ENCODE results near the gene CDC42SE1. TPM values are rescaled to one million over a fixed set of nuclear protein-coding genes. Genes with fewer than 3 reads are reported as not detected.

CDC42SE1 gene, protein sequence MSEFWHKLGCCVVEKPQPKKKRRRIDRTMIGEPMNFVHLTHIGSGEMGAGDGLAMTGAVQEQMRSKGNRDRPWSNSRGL
- total RNA-seq (2021) (59.4 and 62.8 TPM in 2 replicates), Bru-seq, nascent RNA (percentile 81 among the genes with signal in this experiment), BruChase-seq, experiment 1, labeled RNA remaining after a 2-hour chase (percentile 91 among the genes with signal in this experiment), BruChase-seq, experiment 2, labeled RNA remaining after a 6-hour chase (percentile 88 among the genes with signal in this experiment)
- long read RNA-seq, transcript CDC42SE1-201 (5 exons, 3,045 nt), result major isoform, 5 of 13 reads
- long read RNA-seq, partial matches to known transcripts, result 1 of 13 reads
- long read RNA-seq, other reads (novel, unspliced or antisense), result 6 of 13 reads

GRCh38 chr1:151059109-151060006 lies at the start of gene CDC42SE1:
Gene CDC42SE1 (minus strand): TSS chr1:151059622. CDS start chr1:151055730, 3,892 bp downstream.
- peaks cover 14% of the 10 kb centered on the region; the same call in 1 of the 2 replicates for H4K20me1 ChIP-seq (ENCODE audit: insufficient read depth)
- ChIA-PET POLR2A (ENCODE audit: unreplicated experiment) (interaction anchor here (0.6 kb wide), 1 partner anchor 78 kb away, joined by 3 read pairs; no protein-coding TSS in a partner anchor), CTCF (interaction anchor here (0.6 to 1.0 kb wide), 4 partner anchors 12 to 510 kb away, joined by 3 to 4 read pairs (median 3); no protein-coding TSS in a partner anchor)
- peak; percentile 59 to 74 for DNase-seq
- H3F3A ChIP-seq (ENCODE audit: insufficient read depth, low read depth), result peaks cover 10% of the 10 kb centered on the region
- intact Hi-C loops (cut with micrococcal nuclease; ENCODE audit: unreplicated experiment), result loop anchor here (2.0 to 10.0 kb wide), 2 partner anchors 83 to 495 kb away; no protein-coding TSS in a partner anchor
- H3K27ac ChIP-seq, result no peak within 1 kb of the TSS
- H3K4me1 ChIP-seq (replicated peaks; ENCODE audit: insufficient read depth), result peaks cover 43% of the 10 kb centered on the region
- peak within 1 kb of the TSS; percentile 90 for H3K4me2 ChIP-seq
- H2AFZ ChIP-seq, result peak within 1 kb of the TSS; percentile 86
- peaks cover 47% of the 10 kb centered on the region for H3K79me2 ChIP-seq (ENCODE audit: low read depth)
- peak within 1 kb of the TSS; percentile 82 for H3K4me3 ChIP-seq
- peaks cover 21% of the 10 kb centered on the region; the same call in 1 of the 2 replicates for H3K36me3 ChIP-seq (ENCODE audit: low read depth)
- no peak for TF ChIP-seq EZH2 (IDR thresholded peaks at IDR 0.05; ENCODE audit: low read depth)
- TF ChIP-seq, protein P1, sequence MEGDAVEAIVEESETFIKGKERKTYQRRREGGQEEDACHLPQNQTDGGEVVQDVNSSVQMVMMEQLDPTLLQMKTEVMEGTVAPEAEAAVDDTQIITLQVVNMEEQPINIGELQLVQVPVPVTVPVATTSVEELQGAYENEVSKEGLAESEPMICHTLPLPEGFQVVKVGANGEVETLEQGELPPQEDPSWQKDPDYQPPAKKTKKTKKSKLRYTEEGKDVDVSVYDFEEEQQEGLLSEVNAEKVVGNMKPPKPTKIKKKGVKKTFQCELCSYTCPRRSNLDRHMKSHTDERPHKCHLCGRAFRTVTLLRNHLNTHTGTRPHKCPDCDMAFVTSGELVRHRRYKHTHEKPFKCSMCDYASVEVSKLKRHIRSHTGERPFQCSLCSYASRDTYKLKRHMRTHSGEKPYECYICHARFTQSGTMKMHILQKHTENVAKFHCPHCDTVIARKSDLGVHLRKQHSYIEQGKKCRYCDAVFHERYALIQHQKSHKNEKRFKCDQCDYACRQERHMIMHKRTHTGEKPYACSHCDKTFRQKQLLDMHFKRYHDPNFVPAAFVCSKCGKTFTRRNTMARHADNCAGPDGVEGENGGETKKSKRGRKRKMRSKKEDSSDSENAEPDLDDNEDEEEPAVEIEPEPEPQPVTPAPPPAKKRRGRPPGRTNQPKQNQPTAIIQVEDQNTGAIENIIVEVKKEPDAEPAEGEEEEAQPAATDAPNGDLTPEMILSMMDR (conservative IDR thresholded peaks at IDR 0.05), result peak; percentile 72
- no TSS peak for BruUV-seq (replicated peaks)
- no peaks in the 10 kb centered on the region for H3K27me3 ChIP-seq (ENCODE audit: insufficient read depth, low read depth)
- H3K9me2 ChIP-seq (ENCODE audit: insufficient read depth), result no peaks in the 10 kb centered on the region
- no peaks in the 10 kb centered on the region for H3K9me3 ChIP-seq (ENCODE audit: insufficient read depth, low read depth)

DNA sequence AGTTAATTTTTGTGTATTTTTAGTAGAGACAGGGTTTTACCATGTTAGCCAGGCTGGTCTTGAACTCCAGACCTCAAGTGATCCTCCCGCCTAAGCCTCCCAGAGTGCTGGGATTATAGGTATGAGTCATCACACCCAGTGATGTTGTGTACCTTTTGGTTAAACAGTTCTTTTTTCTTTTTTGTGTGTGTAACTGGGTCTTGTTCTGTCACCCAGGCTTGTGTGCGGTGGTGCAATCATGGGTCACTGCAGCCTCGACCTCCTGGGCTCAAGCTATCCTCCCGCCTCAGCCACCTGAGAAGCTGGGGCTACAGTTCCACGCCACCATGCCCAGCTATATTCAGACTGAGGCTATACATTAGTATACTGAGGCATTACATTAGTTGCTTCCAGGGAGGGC lies 48.9 kb upstream of the CDC42SE1 start:
- no peak overlapping the region for H2AFZ ChIP-seq
- no peaks in the 10 kb centered on the region for H4K20me1 ChIP-seq (ENCODE audit: insufficient read depth)
- no peak for DNase-seq
- ChIA-PET POLR2A (ENCODE audit: unreplicated experiment) (no interaction called here), CTCF (no interaction called here)
- no peaks in the 10 kb centered on the region for H3K9me2 ChIP-seq (ENCODE audit: insufficient read depth)
- H3K27me3 ChIP-seq (ENCODE audit: insufficient read depth, low read depth), result no peaks in the 10 kb centered on the region
- H3K79me2 ChIP-seq (ENCODE audit: low read depth), result no peaks in the 10 kb centered on the region
- BruUV-seq (replicated peaks), result no TSS peak
- H3F3A ChIP-seq (ENCODE audit: insufficient read depth, low read depth), result no peaks in the 10 kb centered on the region
- no peak overlapping the region for H3K27ac ChIP-seq
- H3K4me1 ChIP-seq (replicated peaks; ENCODE audit: insufficient read depth), result no peaks in the 10 kb centered on the region
- no peaks in the 10 kb centered on the region for H3K9me3 ChIP-seq (ENCODE audit: insufficient read depth, low read depth)
- no peak overlapping the region for H3K4me2 ChIP-seq
- H3K36me3 ChIP-seq (ENCODE audit: low read depth), result no peaks in the 10 kb centered on the region
- H3K4me3 ChIP-seq, result no peak overlapping the region
- intact Hi-C loops (cut with micrococcal nuclease; ENCODE audit: unreplicated experiment), result no loop called here
- TF ChIP-seq, protein P1 (conservative IDR thresholded peaks at IDR 0.05), result no peak
- no peak for TF ChIP-seq EZH2 (IDR thresholded peaks at IDR 0.05; ENCODE audit: low read depth)

DNA sequence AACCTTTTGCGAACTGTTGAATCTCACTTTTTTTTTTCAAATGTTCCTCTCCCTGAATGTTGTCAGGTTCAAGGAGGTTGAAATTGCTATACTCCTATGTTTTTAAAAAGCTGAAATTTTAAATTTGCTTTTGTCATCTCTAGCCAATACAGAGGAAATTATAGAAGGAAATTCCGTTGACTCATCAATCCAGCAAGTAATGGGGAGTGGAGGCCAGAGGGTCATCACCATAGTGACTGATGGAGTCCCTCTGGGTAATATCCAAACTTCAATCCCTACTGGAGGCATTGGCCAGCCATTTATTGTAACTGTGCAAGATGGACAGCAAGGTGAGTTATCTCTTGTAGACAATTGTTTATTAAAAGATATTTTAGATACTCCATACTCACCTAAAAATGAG lies 47.5 kb upstream of the CDC42SE1 start:
- H3K9me3 ChIP-seq (ENCODE audit: insufficient read depth, low read depth), result no peaks in the 10 kb centered on the region
- H3F3A ChIP-seq (ENCODE audit: insufficient read depth, low read depth), result no peaks in the 10 kb centered on the region
- no peaks in the 10 kb centered on the region for H3K9me2 ChIP-seq (ENCODE audit: insufficient read depth)
- POLR2A ChIA-PET (ENCODE audit: unreplicated experiment), result no interaction called here
- no peak overlapping the region for H3K27ac ChIP-seq
- TF ChIP-seq EZH2 (IDR thresholded peaks at IDR 0.05; ENCODE audit: low read depth), result no peak
- TF ChIP-seq, protein P1 (conservative IDR thresholded peaks at IDR 0.05), result no peak
- intact Hi-C loops (cut with micrococcal nuclease; ENCODE audit: unreplicated experiment), result no loop called here
- H4K20me1 ChIP-seq (ENCODE audit: insufficient read depth), result no peaks in the 10 kb centered on the region
- H3K4me1 ChIP-seq (replicated peaks; ENCODE audit: insufficient read depth), result no peaks in the 10 kb centered on the region
- H3K79me2 ChIP-seq (ENCODE audit: low read depth), result no peaks in the 10 kb centered on the region
- no peak overlapping the region for H3K4me3 ChIP-seq
- no peaks in the 10 kb centered on the region for H3K36me3 ChIP-seq (ENCODE audit: low read depth)
- no peak for DNase-seq
- no TSS peak for BruUV-seq (replicated peaks)
- H3K27me3 ChIP-seq (ENCODE audit: insufficient read depth, low read depth), result no peaks in the 10 kb centered on the region
- H2AFZ ChIP-seq, result no peak overlapping the region
- CTCF ChIA-PET, result no interaction called here
- no peak overlapping the region for H3K4me2 ChIP-seq

All from PC-9 (cell line).